ENCODE results near the gene DYNC1I2. TPM values are rescaled to one million over a fixed set of nuclear protein-coding genes. Genes with fewer than 3 reads are reported as not detected.

Gene DYNC1I2
- total RNA-seq, 1 experiment from 2014 or later, result 39.4 TPM

- TF ChIP-seq FOSL1 (IDR thresholded peaks at IDR 0.05; ENCODE audit: low read depth), result no peak
- TF ChIP-seq EZH2 (IDR thresholded peaks at IDR 0.05), result no peak
- no peak for TF ChIP-seq POLR2AphosphoS5 (IDR thresholded peaks at IDR 0.05; ENCODE audit: low read depth, low read length)
- TF ChIP-seq ATF3 (IDR thresholded peaks at IDR 0.05), result no peak
- no peak for TF ChIP-seq RAD21 (IDR thresholded peaks at IDR 0.05; ENCODE audit: low read depth)
- no peak for TF ChIP-seq ZNF274 (IDR thresholded peaks at IDR 0.05; ENCODE audit: low read depth, low read length)
- no peak for TF ChIP-seq SP1 (IDR thresholded peaks at IDR 0.05; ENCODE audit: low read depth)
Observed at GRCh38 chr2:171741189-171741588, 53.9 kb downstream of the DYNC1I2 start (continued).

GRCh38 chr2:171742760-171743159, 55.5 kb downstream of the DYNC1I2 start:
- CTCF ChIA-PET, result no interaction called here
- Histone ChIP-seq H3K4me1 (ENCODE audit: control insufficient read depth in 1 of 2, insufficient read depth in 2 of 2, low read length in 2 of 2) (no peaks in the 10 kb centered on the region), H3K36me3 (ENCODE audit: control insufficient read depth in 1 of 2, insufficient read depth in 2 of 2, low read length in 2 of 2) (peaks cover 0 to 18% of the 10 kb centered on the region in 2 experiments; a peak in 1 of 4 replicates), H2AFZ (ENCODE audit: low read depth, low read length, poor library complexity, severe bottlenecking) (no peak overlapping the region), H3K4me3 (replicated peaks in 1 of 2; ENCODE audit: low read depth in 1 of 2, low read length in 2 of 2) (no peak overlapping the region), H3K9me3 (ENCODE audit: control insufficient read depth in 1 of 2, insufficient read depth in 1 of 2, low read depth in 1 of 2, low read length in 2 of 2) (no peaks in the 10 kb centered on the region), H4K20me1 (ENCODE audit: insufficient read depth) (no peaks in the 10 kb centered on the region), H3K27me3 (ENCODE audit: insufficient read depth, low read length) (no peaks in the 10 kb centered on the region), H3K27ac (ENCODE audit: low read depth, low read length) (no peak overlapping the region), H3K4me2 (ENCODE audit: low read length) (no peak overlapping the region), H3K9ac (ENCODE audit: low read length) (no peak overlapping the region), H3K9me2 (ENCODE audit: insufficient read depth) (no peaks in the 10 kb centered on the region), H3K79me2 (ENCODE audit: insufficient read depth, low read length) (no peaks in the 10 kb centered on the region)
- no peak for TF ChIP-seq CBX3 (IDR thresholded peaks at IDR 0.05; ENCODE audit: low read depth)
- no peak for TF ChIP-seq YY1 (IDR thresholded peaks at IDR 0.05; ENCODE audit: extremely low read depth, insufficient replicate concordance, low read depth, low read length)
- no peak for TF ChIP-seq POLR2AphosphoS5 (IDR thresholded peaks at IDR 0.05; ENCODE audit: low read depth, low read length)
- TF ChIP-seq CTCF (IDR thresholded peaks at IDR 0.05 in 2 of 3, conservative IDR thresholded peaks at IDR 0.05 in 1 of 3; ENCODE audit: borderline replicate concordance in 1 of 3, insufficient read depth in 1 of 3, low read depth in 2 of 3, low read length in 2 of 3), result no peak
- TF ChIP-seq EGR1 (IDR thresholded peaks at IDR 0.05; ENCODE audit: low read depth), result no peak
- no peak for TF ChIP-seq EZH2phosphoT487 (IDR thresholded peaks at IDR 0.05; ENCODE audit: borderline replicate concordance)
- no peak for TF ChIP-seq FOSL1 (IDR thresholded peaks at IDR 0.05; ENCODE audit: low read depth)
- TF ChIP-seq ATF3 (IDR thresholded peaks at IDR 0.05), result no peak
- TF ChIP-seq SIN3A (IDR thresholded peaks at IDR 0.05; ENCODE audit: low read depth), result no peak
- no peak for TF ChIP-seq TCF7L2 (IDR thresholded peaks at IDR 0.05; ENCODE audit: borderline replicate concordance, extremely low read depth, insufficient read depth, insufficient read length)
- no peak for ATAC-seq
- POLR2A ChIA-PET, result no interaction called here
- BruUV-seq (replicated peaks), result no TSS peak
- no peak for DNase-seq (ENCODE audit: low read depth, low spot score)
- intact Hi-C loops (cut with micrococcal nuclease), result no loop called here
- RAD21 ChIA-PET (ENCODE audit: low non-redundant PET in 1 of 2, low total read pairs in 2 of 2, uncharacterized antibody in 2 of 2, unreplicated experiment in 2 of 2), result no interaction called here
